ENCODE results near the gene SATB1.
"Not testable (repeated sequence)": the region's sequence is repeated elsewhere in the genome, so short reads cannot be mapped to it uniquely, and the experiment has no call there.

The SATB1 gene

GRCh38 chr3:18424729-18425640 lies at the start of gene SATB1:
Gene SATB1, minus strand, starts transcription at chr3:18425339. Its CDS starts 4,372 bp downstream, at chr3:18420967.
- Histone ChIP-seq H3K4me1 (ENCODE audit: control insufficient read depth, insufficient read depth, low read length) (peaks cover 3% of the 10 kb centered on the region), H3K27me3 (ENCODE audit: control insufficient read depth, insufficient read depth, low read length) (peaks cover 3% of the 10 kb centered on the region), H3K4me3 (ENCODE audit: low read depth, low read length) (peak within 1 kb of the TSS; percentile 76), H3K9me3 (ENCODE audit: control insufficient read depth, insufficient read depth, low read length) (no peaks in the 10 kb centered on the region), H3K36me3 (ENCODE audit: control insufficient read depth, insufficient read depth, low read length) (no peaks in the 10 kb centered on the region), H3K9ac (ENCODE audit: low read depth, low read length) (peak within 1 kb of the TSS; percentile 73)

- Histone ChIP-seq H3K4me3 (ENCODE audit: low read depth, low read length) (no peak overlapping the region), H3K9me3 (ENCODE audit: control insufficient read depth, insufficient read depth, low read length) (no peaks in the 10 kb centered on the region), H3K4me1 (ENCODE audit: control insufficient read depth, insufficient read depth, low read length) (no peaks in the 10 kb centered on the region), H3K27me3 (ENCODE audit: control insufficient read depth, insufficient read depth, low read length) (no peaks in the 10 kb centered on the region), H3K36me3 (ENCODE audit: control insufficient read depth, insufficient read depth, low read length) (no peaks in the 10 kb centered on the region), H3K9ac (ENCODE audit: low read depth, low read length) (no peak overlapping the region)
These were observed 49.1 kb upstream of the SATB1 start for GRCh38 chr3:18474202-18474601.

GRCh38 chr3:18469775-18470174 lies 44.6 kb upstream of the SATB1 start:
- Histone ChIP-seq H3K36me3 (ENCODE audit: control insufficient read depth, insufficient read depth, low read length) (no peaks in the 10 kb centered on the region), H3K4me3 (ENCODE audit: low read depth, low read length) (no peak overlapping the region), H3K9ac (ENCODE audit: low read depth, low read length) (no peak overlapping the region), H3K9me3 (ENCODE audit: control insufficient read depth, insufficient read depth, low read length) (no peaks in the 10 kb centered on the region), H3K27me3 (ENCODE audit: control insufficient read depth, insufficient read depth, low read length) (no peaks in the 10 kb centered on the region), H3K4me1 (ENCODE audit: control insufficient read depth, insufficient read depth, low read length) (no peaks in the 10 kb centered on the region)

GRCh38 chr3:18466136-18466535 lies 41.0 kb upstream of the SATB1 start:
- no peaks in the 10 kb centered on the region for H3K27me3 ChIP-seq (ENCODE audit: control insufficient read depth, insufficient read depth, low read length)
- H3K9me3 ChIP-seq (ENCODE audit: control insufficient read depth, insufficient read depth, low read length) = no peaks in the 10 kb centered on the region
- no peaks in the 10 kb centered on the region for H3K36me3 ChIP-seq (ENCODE audit: control insufficient read depth, insufficient read depth, low read length)
- H3K9ac ChIP-seq (ENCODE audit: low read depth, low read length) = no peak overlapping the region
- H3K4me1 ChIP-seq (ENCODE audit: control insufficient read depth, insufficient read depth, low read length) = no peaks in the 10 kb centered on the region
- H3K4me3 ChIP-seq (ENCODE audit: low read depth, low read length) = no peak overlapping the region

- Histone ChIP-seq H3K27me3 (ENCODE audit: control insufficient read depth, insufficient read depth, low read length) (no peaks in the 10 kb centered on the region), H3K36me3 (ENCODE audit: control insufficient read depth, insufficient read depth, low read length) (no peaks in the 10 kb centered on the region), H3K9ac (ENCODE audit: low read depth, low read length) (no peak overlapping the region), H3K4me1 (ENCODE audit: control insufficient read depth, insufficient read depth, low read length) (no peaks in the 10 kb centered on the region), H3K9me3 (ENCODE audit: control insufficient read depth, insufficient read depth, low read length) (no peaks in the 10 kb centered on the region), H3K4me3 (ENCODE audit: low read depth, low read length) (no peak overlapping the region)
These were observed 29.6 kb upstream of the SATB1 start for GRCh38 chr3:18454766-18455165.

GRCh38 chr3:18449618-18450017 lies 24.5 kb upstream of the SATB1 start:
- H3K27me3 ChIP-seq (ENCODE audit: control insufficient read depth, insufficient read depth, low read length); H3K9me3 ChIP-seq (ENCODE audit: control insufficient read depth, insufficient read depth, low read length); H3K4me3 ChIP-seq (ENCODE audit: low read depth, low read length); H3K36me3 ChIP-seq (ENCODE audit: control insufficient read depth, insufficient read depth, low read length); H3K4me1 ChIP-seq (ENCODE audit: control insufficient read depth, insufficient read depth, low read length); H3K9ac ChIP-seq (ENCODE audit: low read depth, low read length): not testable (repeated sequence)

- Histone ChIP-seq H3K27me3 (ENCODE audit: control insufficient read depth, insufficient read depth, low read length) (peaks cover 20% of the 10 kb centered on the region), H3K9ac (ENCODE audit: low read depth, low read length) (no peak overlapping the region), H3K36me3 (ENCODE audit: control insufficient read depth, insufficient read depth, low read length) (no peaks in the 10 kb centered on the region), H3K9me3 (ENCODE audit: control insufficient read depth, insufficient read depth, low read length) (no peaks in the 10 kb centered on the region), H3K4me1 (ENCODE audit: control insufficient read depth, insufficient read depth, low read length) (peaks cover 7% of the 10 kb centered on the region), H3K4me3 (ENCODE audit: low read depth, low read length) (no peak overlapping the region)
These were observed 22.6 kb upstream of the SATB1 start for GRCh38 chr3:18447720-18448119.

GRCh38 chr3:18446149-18446825 lies 21.1 kb upstream of the SATB1 start:
- Histone ChIP-seq H3K4me3 (ENCODE audit: low read depth, low read length) (peak overlapping the region; percentile 81), H3K9ac (ENCODE audit: low read depth, low read length) (no peak overlapping the region), H3K27me3 (ENCODE audit: control insufficient read depth, insufficient read depth, low read length) (peaks cover 28% of the 10 kb centered on the region), H3K9me3 (ENCODE audit: control insufficient read depth, insufficient read depth, low read length) (no peaks in the 10 kb centered on the region), H3K4me1 (ENCODE audit: control insufficient read depth, insufficient read depth, low read length) (peaks cover 7% of the 10 kb centered on the region), H3K36me3 (ENCODE audit: control insufficient read depth, insufficient read depth, low read length) (no peaks in the 10 kb centered on the region)

- H3K4me1 ChIP-seq (ENCODE audit: control insufficient read depth, insufficient read depth, low read length) = peaks cover 7% of the 10 kb centered on the region
- H3K36me3 ChIP-seq (ENCODE audit: control insufficient read depth, insufficient read depth, low read length) = no peaks in the 10 kb centered on the region
- no peaks in the 10 kb centered on the region for H3K9me3 ChIP-seq (ENCODE audit: control insufficient read depth, insufficient read depth, low read length)
- peaks cover 28% of the 10 kb centered on the region for H3K27me3 ChIP-seq (ENCODE audit: control insufficient read depth, insufficient read depth, low read length)
- peak overlapping the region; percentile 81 for H3K4me3 ChIP-seq (ENCODE audit: low read depth, low read length)
- peak overlapping the region; percentile 47 for H3K9ac ChIP-seq (ENCODE audit: low read depth, low read length)
These were observed 20.4 kb upstream of the SATB1 start for GRCh38 chr3:18445401-18446148.

GRCh38 chr3:18444595-18445400 lies 19.7 kb upstream of the SATB1 start:
- H3K4me1 ChIP-seq (ENCODE audit: control insufficient read depth, insufficient read depth, low read length) = peaks cover 7% of the 10 kb centered on the region
- H3K9ac ChIP-seq (ENCODE audit: low read depth, low read length) = peak overlapping the region; percentile 18

More at GRCh38 chr3:18444595-18445400, 19.7 kb upstream of the SATB1 start:
- Histone ChIP-seq H3K9me3 (ENCODE audit: control insufficient read depth, insufficient read depth, low read length) (no peaks in the 10 kb centered on the region), H3K36me3 (ENCODE audit: control insufficient read depth, insufficient read depth, low read length) (no peaks in the 10 kb centered on the region), H3K4me3 (ENCODE audit: low read depth, low read length) (peak overlapping the region; percentile 83), H3K27me3 (ENCODE audit: control insufficient read depth, insufficient read depth, low read length) (peaks cover 28% of the 10 kb centered on the region)
